GM12878 (cell line): Measurements from ENCODE around the gene PSAP. TPM values are rescaled to one million over a fixed set of nuclear protein-coding genes. Genes with fewer than 3 reads are reported as not detected.
A peak's percentile ranks its signal among the peaks of the same experiment; 100 is the strongest.

ENCODE experiments used
- ATAC-seq: fragments of 200-7000 bp; cut with Tn5 transposase; 3 replicates; pipeline ENCODE4 v1.9.1; 2020; ENCODE audit warnings: mild to moderate bottlenecking, moderate library complexity
- BruUV-seq: library from RNA; stranded (reverse); fragments of 400-500 nt; replicated peaks from 2 replicates; lab custom pipeline; 2021; lab: Mats Ljungman, UMichigan
- CTCF ChIA-PET: fragments of 300-600 bp; sonication (Branson Sonifier 250); formaldehyde crosslinking; extraction: SDS; loops from one replicate; lab custom pipeline; 2021; ENCODE audit warnings: inconsistent platforms; lab: Yijun Ruan, JAX
- POLR2A ChIA-PET: fragments of 350-600 bp; formaldehyde crosslinking; extraction: SDS; loops from one replicate; lab custom pipeline; 2021; ENCODE audit warnings: inconsistent platforms; lab: Charles Lee
- RAD21 ChIA-PET: fragments of 300-600 bp; sonication (Branson Sonifier 250); formaldehyde crosslinking; loops from one replicate; lab custom pipeline; 2023; ENCODE audit warnings: antibody characterized with exemption; ENCODE audit not compliant: unreplicated experiment; lab: Charles Lee
- SMC1A ChIA-PET: fragments of 300-600 bp; sonication (Branson Sonifier 250); formaldehyde crosslinking; loops from one replicate; lab custom pipeline; 2023; ENCODE audit not compliant: unreplicated experiment, uncharacterized antibody; lab: Charles Lee
- DNase-seq: peaks from one replicate; pipeline ENCODE4 v3.0.0-alpha.2; 2011; ENCODE audit warnings: low read depth, low spot score
- FAIRE-seq: peaks from 3 replicates; lab custom pipeline; 2011; peaks lifted over from hg19 to GRCh38; lab: Jason Lieb, UNC
- H2AFZ ChIP-seq: 2 replicates; pipeline ENCODE4 v1.6.0; 2011; ENCODE audit warnings: low read depth, low read length, control low read depth; ENCODE audit not compliant: control insufficient read depth
- H3K27ac ChIP-seq: 2 replicates; pipeline ENCODE4 v1.5.1; 2011; ENCODE audit warnings: control low read depth; ENCODE audit not compliant: control insufficient read depth, insufficient read depth
- H3K27me3 ChIP-seq, 2 experiments: replicated peaks in 1 of 2; 2 replicates each; pipeline versions ENCODE4 v1.6.0 to v1.6.1; 2011; ENCODE audit warnings: low read length in 1 of 2; ENCODE audit not compliant: control insufficient read depth in 2 of 2, insufficient read depth in 2 of 2
- H3K36me3 ChIP-seq, 2 experiments: 2 replicates each; pipeline ENCODE4 v1.5.1; 2011; ENCODE audit warnings: low read length in 1 of 2; ENCODE audit not compliant: control insufficient read depth in 2 of 2, insufficient read depth in 2 of 2
- H3K4me1 ChIP-seq: 2 replicates; pipeline ENCODE4 v1.6.1; 2011; ENCODE audit warnings: mild to moderate bottlenecking, low read length, moderate library complexity, mixed read lengths; ENCODE audit not compliant: control insufficient read depth, insufficient read depth
- H3K4me2 ChIP-seq: 2 replicates; pipeline ENCODE4 v1.6.0; 2011; ENCODE audit warnings: control low read depth; ENCODE audit not compliant: control insufficient read depth, insufficient read depth
- H3K4me3 ChIP-seq: fragments of 200-600 bp; sonication (generic); 2 replicates; pipeline ENCODE4 v1.5.1; 2016
- H3K79me2 ChIP-seq: 2 replicates; pipeline ENCODE4 v1.6.0; 2011; ENCODE audit warnings: low read length; ENCODE audit not compliant: control insufficient read depth, insufficient read depth
- H3K9ac ChIP-seq: 2 replicates; pipeline ENCODE4 v1.8.0; 2011; ENCODE audit warnings: low read length, control low read depth, mixed read lengths; ENCODE audit not compliant: control insufficient read depth, insufficient read depth
- H3K9me3 ChIP-seq: replicated peaks from 3 replicates; pipeline ENCODE4 v1.5.1; 2011; ENCODE audit warnings: mild to moderate bottlenecking, low read length; ENCODE audit not compliant: control insufficient read depth, insufficient read depth
- H4K20me1 ChIP-seq: 2 replicates; pipeline ENCODE4 v1.6.0; 2011; ENCODE audit not compliant: control insufficient read depth, insufficient read depth
- EZH2 ChIP-seq: IDR thresholded peaks from 2 replicates; pipeline ENCODE4 v1.6.1; 2012; ENCODE audit warnings: low read depth, mild to moderate bottlenecking, control low read depth, inconsistent platforms, low read length, borderline replicate concordance; ENCODE audit not compliant: control insufficient read depth
- POLR2A ChIP-seq: IDR thresholded peaks from 2 replicates; pipeline ENCODE4 v1.6.1; 2011; ENCODE audit warnings: low read depth, mild to moderate bottlenecking, low read length
- WGBS: methylation state at CpG from one replicate; pipeline ENCODE4 v1.1.6; 2016; ENCODE audit warnings: low lambda C conversion rate; ENCODE audit not compliant: insufficient replicate concordance, insufficient coverage; ENCODE audit errors: missing lambda C conversion rate; 5-methylcytosine and 5-hydroxymethylcytosine counted together
- in situ Hi-C: fragments of 300-500 bp; cut with MboI; formaldehyde crosslinking; loops from 9 replicates; pipeline ENCODE4 v1.14.3; 2018; ENCODE audit warnings: mixed read lengths
- intact Hi-C: fragments of 100-400 bp; cut with micrococcal nuclease; formaldehyde crosslinking; loops from one replicate; pipeline ENCODE4 v1.14.2; 2022; ENCODE audit not compliant: unreplicated experiment
- polyA plus RNA-seq, 11 experiments: library from polyadenylated mRNA; depleted of rRNA in 4 of 11; unstranded in 6 of 11; stranded (reverse) in 5 of 11; fragments of >200 nt; fragmentation: Nextera tagmentation in 4 of 11; fragmentation: Illumina TruSeq in 1 of 11; extraction: Ambion mirVana in 4 of 11; extraction: Trizol in 1 of 11; gene quantifications; 1 replicate in 1 of 11; 2 replicates in 10 of 11; pipeline versions ENCODE4 v1.2.1 to v1.2.3, GENCODE V29; 2011 to 2016; ENCODE audit warnings: inconsistent platforms in 2 of 11, missing spikeins in 2 of 11, low read depth in 1 of 11
- total RNA-seq, 4 experiments: library from RNA; depleted of rRNA in 3 of 4; stranded (reverse); fragments of >200 nt in 3 of 4; fragmentation: Illumina TruSeq in 1 of 4; extraction: Trizol in 1 of 4; gene quantifications; 2 replicates each; pipeline versions ENCODE4 v1.2.1 to v1.2.3, GENCODE V29; 2013 to 2021
- TF ChIP-seq, protein P1 (sequence below): fragments of 450-650 bp; formaldehyde crosslinking; IDR thresholded peaks from 2 replicates; pipeline ENCODE4 v1.4.0; 2022; ENCODE audit warnings: mild to moderate bottlenecking, moderate library complexity

The PSAP gene
- total and polyA plus RNA-seq, 10 of the 15 experiments (the other 5 are each of a cell fraction or from before 2014, with no cell fraction given) = 178 to 336 (median 286) TPM

- intact Hi-C loops = no loop called here
- no peak for ATAC-seq
- in situ Hi-C loops = no loop called here
Measured at GRCh38 chr10:71815515-71816130, 35.4 kb downstream of the PSAP start.

More at GRCh38 chr10:71815515-71816130, 35.4 kb downstream of the PSAP start:
- Histone ChIP-seq H3K27me3 (no peaks in the 10 kb centered on the region), H3K9ac (no peak overlapping the region), H3K4me3 (no peak overlapping the region), H3K36me3 (peaks cover 7 to 37% of the 10 kb centered on the region in 2 experiments), H3K79me2 (no peaks in the 10 kb centered on the region), H3K4me2 (no peak overlapping the region), H3K9me3 (no peaks in the 10 kb centered on the region), H3K27ac (no peak overlapping the region), H2AFZ (no peak overlapping the region)
- SMC1A ChIA-PET = interaction anchor here (1.1 to 2.4 kb wide), 2 partner anchors 15 to 81 kb away, joined by 3 to 9 read pairs; no protein-coding TSS in a partner anchor
- POLR2A ChIA-PET = no interaction called here
- RAD21 ChIA-PET = no interaction called here
- no peak for FAIRE-seq
- DNase-seq = no peak
- CTCF ChIA-PET = interaction anchor here (0.6 to 8.9 kb wide), 2 partner anchors 80 to 710 kb away, joined by 3 to 46 read pairs; no protein-coding TSS in a partner anchor
- WGBS = 93% methylated on average over 15 of the region's 15 CpGs
- no TSS peak for BruUV-seq
- peak; percentile 21; the same call in 1 of the 2 replicates for TF ChIP-seq POLR2A
- TF ChIP-seq, protein P1, sequence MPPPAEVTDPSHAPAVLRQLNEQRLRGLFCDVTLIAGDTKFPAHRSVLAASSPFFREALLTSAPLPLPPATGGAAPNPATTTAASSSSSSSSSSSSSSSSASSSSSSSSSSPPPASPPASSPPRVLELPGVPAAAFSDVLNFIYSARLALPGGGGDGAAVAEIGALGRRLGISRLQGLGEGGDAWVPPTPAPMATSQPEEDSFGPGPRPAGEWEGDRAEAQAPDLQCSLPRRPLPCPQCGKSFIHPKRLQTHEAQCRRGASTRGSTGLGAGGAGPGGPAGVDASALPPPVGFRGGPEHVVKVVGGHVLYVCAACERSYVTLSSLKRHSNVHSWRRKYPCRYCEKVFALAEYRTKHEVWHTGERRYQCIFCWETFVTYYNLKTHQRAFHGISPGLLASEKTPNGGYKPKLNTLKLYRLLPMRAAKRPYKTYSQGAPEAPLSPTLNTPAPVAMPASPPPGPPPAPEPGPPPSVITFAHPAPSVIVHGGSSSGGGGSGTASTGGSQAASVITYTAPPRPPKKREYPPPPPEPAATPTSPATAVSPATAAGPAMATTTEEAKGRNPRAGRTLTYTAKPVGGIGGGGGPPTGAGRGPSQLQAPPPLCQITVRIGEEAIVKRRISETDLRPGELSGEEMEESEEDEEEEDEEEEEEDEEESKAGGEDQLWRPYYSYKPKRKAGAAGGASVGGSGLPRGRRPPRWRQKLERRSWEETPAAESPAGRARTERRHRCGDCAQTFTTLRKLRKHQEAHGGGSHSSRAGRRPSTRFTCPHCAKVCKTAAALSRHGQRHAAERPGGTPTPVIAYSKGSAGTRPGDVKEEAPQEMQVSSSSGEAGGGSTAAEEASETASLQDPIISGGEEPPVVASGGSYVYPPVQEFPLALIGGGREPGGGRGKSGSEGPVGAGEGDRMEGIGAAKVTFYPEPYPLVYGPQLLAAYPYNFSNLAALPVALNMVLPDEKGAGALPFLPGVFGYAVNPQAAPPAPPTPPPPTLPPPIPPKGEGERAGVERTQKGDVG = no peak
- no peak for TF ChIP-seq EZH2
- TF ChIP-seq, all 136 proteins: peak for 1
- Histone ChIP-seq H4K20me1 (no peaks in the 10 kb centered on the region), H3K4me1 (peaks cover 3% of the 10 kb centered on the region; the same call in 1 of the 2 replicates)
